GM23338 (cell line): ENCODE data around the gene MBD6. TPM values are rescaled to one million over a fixed set of nuclear protein-coding genes. Genes with fewer than 3 reads are reported as not detected.

ENCODE experiments used
- ATAC-seq: fragments of 200-7000 bp; cut with Tn5 transposase; 3 replicates; pipeline ENCODE4 v1.9.1; 2020
- DNase-seq: peaks from one replicate; pipeline ENCODE4 v3.0.0-alpha.2; 2015; ENCODE audit warnings: low spot score
- H2AFZ ChIP-seq: fragments of 200-600 bp; sonication (generic); 2 replicates; pipeline ENCODE4 v1.8.0; 2016; ENCODE audit warnings: antibody characterized with exemption, mild to moderate bottlenecking, moderate library complexity
- H3F3A ChIP-seq: fragments of 200-600 bp; sonication (generic); replicated peaks from 2 replicates; pipeline ENCODE4 v1.8.0; 2017; ENCODE audit warnings: antibody characterized with exemption, mixed run types, low read depth
- H3K27ac ChIP-seq: fragments of 200-600 bp; sonication (generic); 2 replicates; pipeline ENCODE4 v1.6.1; 2016; ENCODE audit warnings: low read depth
- H3K27me3 ChIP-seq: fragments of 200-600 bp; sonication (generic); 2 replicates; pipeline ENCODE4 v1.8.0; 2016; ENCODE audit warnings: mild to moderate bottlenecking, mixed run types, moderate library complexity; ENCODE audit not compliant: insufficient read depth
- H3K36me3 ChIP-seq: fragments of 200-600 bp; sonication (generic); 2 replicates; pipeline ENCODE4 v1.8.0; 2016; ENCODE audit warnings: mild to moderate bottlenecking; ENCODE audit not compliant: insufficient read depth
- H3K4me1 ChIP-seq: fragments of 200-600 bp; sonication (generic); 2 replicates; pipeline ENCODE4 v1.8.0; 2016; ENCODE audit warnings: mild to moderate bottlenecking, moderate library complexity; ENCODE audit not compliant: insufficient read depth
- H3K4me2 ChIP-seq: fragments of 200-600 bp; sonication (generic); 2 replicates; pipeline ENCODE4 v1.7.1; 2017; ENCODE audit warnings: mixed run types
- H3K4me3 ChIP-seq: fragments of 200-600 bp; sonication (generic); 2 replicates; pipeline ENCODE4 v1.6.1; 2016; ENCODE audit warnings: mixed run types
- H3K79me2 ChIP-seq: fragments of 200-600 bp; sonication (generic); replicated peaks from 2 replicates; pipeline ENCODE4 v1.8.0; 2017; ENCODE audit warnings: mild to moderate bottlenecking; ENCODE audit not compliant: insufficient read depth
- H3K9me2 ChIP-seq: fragments of 200-600 bp; sonication (generic); 2 replicates; pipeline ENCODE4 v1.8.0; 2017; ENCODE audit not compliant: insufficient read depth
- H4K20me1 ChIP-seq: fragments of 200-600 bp; sonication (generic); replicated peaks from 2 replicates; pipeline ENCODE4 v1.8.0; 2017; ENCODE audit warnings: mild to moderate bottlenecking; ENCODE audit not compliant: insufficient read depth
- H3K27ac Mint-ChIP-seq: 2 replicates; pipeline ENCODE4 v1.8.0; 2020; ENCODE audit warnings: inconsistent platforms, mild to moderate bottlenecking, moderate library complexity, mixed read lengths
- H3K27me3 Mint-ChIP-seq: 3 replicates; pipeline ENCODE4 v1.8.0; 2022; ENCODE audit warnings: low read depth, mild to moderate bottlenecking, moderate library complexity, mixed read lengths, inconsistent platforms; ENCODE audit not compliant: insufficient read depth, poor library complexity
- H3K36me3 Mint-ChIP-seq: 3 replicates; pipeline ENCODE4 v1.8.0; 2021; ENCODE audit warnings: low read depth, mild to moderate bottlenecking, inconsistent platforms, moderate library complexity, mixed read lengths
- H3K4me1 Mint-ChIP-seq: 3 replicates; pipeline ENCODE4 v1.8.0; 2020; ENCODE audit warnings: mild to moderate bottlenecking, inconsistent platforms, mixed read lengths
- H3K4me3 Mint-ChIP-seq: 3 replicates; pipeline ENCODE4 v1.8.0; 2021; ENCODE audit warnings: moderate library complexity, mild to moderate bottlenecking, inconsistent platforms, mixed read lengths
- H3K9me3 Mint-ChIP-seq: 3 replicates; pipeline ENCODE4 v1.8.0; 2020; ENCODE audit warnings: moderate library complexity, mild to moderate bottlenecking, inconsistent platforms, mixed read lengths
- CREB1 ChIP-seq: fragments of 250-450 bp; sonication (Bioruptor Pico); IDR thresholded peaks from 2 replicates; pipeline ENCODE4 v1.5.0; 2020; ENCODE audit warnings: low read depth, mild to moderate bottlenecking, moderate library complexity
- CTCF ChIP-seq, 2 experiments: fragments of 200-600 bp in 1 of 2; sonication (generic) in 1 of 2; conservative IDR thresholded peaks; 2 replicates each; pipeline versions ENCODE4 v1.5.1 to v1.6.1; 2016 to 2017; ENCODE audit warnings: antibody characterized with exemption in 2 of 2, low read depth in 2 of 2, mild to moderate bottlenecking in 2 of 2, moderate library complexity in 1 of 2
- EZH2 ChIP-seq: fragments of 200-600 bp; sonication (generic); IDR thresholded peaks from one replicate; pipeline ENCODE4 v1.8.0; 2017; ENCODE audit warnings: antibody characterized with exemption, mild to moderate bottlenecking, low read depth; ENCODE audit not compliant: unreplicated experiment
- EZH2phosphoT487 ChIP-seq: fragments of 200-600 bp; sonication (generic); IDR thresholded peaks from one replicate; pipeline ENCODE4 v1.8.1; 2018; ENCODE audit warnings: antibody characterized with exemption; ENCODE audit not compliant: unreplicated experiment
- JUNB ChIP-seq: IDR thresholded peaks from one replicate; pipeline ENCODE4 v1.6.1; 2016; ENCODE audit warnings: antibody characterized with exemption; ENCODE audit not compliant: unreplicated experiment
- NANOG ChIP-seq: IDR thresholded peaks from 2 replicates; pipeline ENCODE4 v1.6.1; 2016; ENCODE audit warnings: antibody characterized with exemption, borderline replicate concordance
- POLR2AphosphoS5 ChIP-seq: IDR thresholded peaks from 2 replicates; pipeline ENCODE4 v1.6.1; 2016; ENCODE audit warnings: antibody characterized with exemption, low read depth
- REST ChIP-seq: IDR thresholded peaks from one replicate; pipeline ENCODE4 v1.6.1; 2018; ENCODE audit warnings: antibody characterized with exemption; ENCODE audit not compliant: unreplicated experiment
- STAT1 ChIP-seq: IDR thresholded peaks from one replicate; pipeline ENCODE4 v1.6.1; 2016; ENCODE audit warnings: antibody characterized with exemption; ENCODE audit not compliant: unreplicated experiment
- ZNF114 ChIP-seq: fragments of 250-450 bp; sonication (Bioruptor Pico); IDR thresholded peaks from 2 replicates; pipeline ENCODE4 v1.5.0; 2020; ENCODE audit warnings: mild to moderate bottlenecking, moderate library complexity
- ZNF331 ChIP-seq: fragments of 250-450 bp; sonication (Bioruptor Pico); IDR thresholded peaks from 2 replicates; pipeline ENCODE4 v1.5.0; 2020; ENCODE audit warnings: low read depth, mild to moderate bottlenecking, moderate library complexity
- ZNF462 ChIP-seq: fragments of 250-450 bp; sonication (Bioruptor Pico); IDR thresholded peaks from 2 replicates; pipeline ENCODE4 v1.5.0; 2020; ENCODE audit warnings: mild to moderate bottlenecking, moderate library complexity
- polyA plus RNA-seq: library from polyadenylated mRNA; unstranded; fragments of >200 nt; fragmentation: Nextera tagmentation; extraction: Ambion mirVana; gene quantifications from 2 replicates; pipeline ENCODE4 v1.2.1, GENCODE V29; 2016
- total RNA-seq: library from RNA; depleted of rRNA; stranded (reverse); fragments of >200 nt; shearing (Covaris generic); gene quantifications from 2 replicates; pipeline ENCODE4 v1.2.3, GENCODE V29; 2014
- TF ChIP-seq, protein P1 (sequence below): IDR thresholded peaks from 2 replicates; pipeline ENCODE4 v1.6.1; 2016; ENCODE audit warnings: antibody characterized with exemption

The MBD6 gene
- total and polyA plus RNA-seq, 2 experiments from 2014 or later = 12.5 to 17.1 TPM

GRCh38 chr12:57569858-57570257, 47.2 kb downstream of the MBD6 start:
- no peak for DNase-seq
- H3K4me1 ChIP-seq = no peaks in the 10 kb centered on the region

More at GRCh38 chr12:57569858-57570257, 47.2 kb downstream of the MBD6 start:
- Mint-ChIP-seq H3K4me3 (no peak overlapping the region), H3K27ac (no peak overlapping the region), H3K4me1 (no peaks in the 10 kb centered on the region), H3K27me3 (no peaks in the 10 kb centered on the region), H3K9me3 (no peaks in the 10 kb centered on the region), H3K36me3 (peaks cover 51% of the 10 kb centered on the region)
- H2AFZ ChIP-seq = no peak overlapping the region
- peaks cover 13% of the 10 kb centered on the region for H3K36me3 ChIP-seq
- no peaks in the 10 kb centered on the region for H3K79me2 ChIP-seq
- peaks cover 3% of the 10 kb centered on the region; the same call in 1 of the 2 replicates for H4K20me1 ChIP-seq
- H3K4me2 ChIP-seq = no peak overlapping the region
- no peaks in the 10 kb centered on the region for H3K9me2 ChIP-seq
- TF ChIP-seq CTCF (conservative IDR thresholded peaks at IDR 0.05; ENCODE audit: low read depth in 2 of 2) = no peak
- TF ChIP-seq ZNF462 (CRISPR knock-in tag) = no peak
- TF ChIP-seq CREB1 (CRISPR knock-in tag) = no peak
- no peak for TF ChIP-seq ZNF114 (CRISPR knock-in tag)
- no peak for TF ChIP-seq EZH2phosphoT487
- TF ChIP-seq STAT1 = no peak
- TF ChIP-seq ZNF331 (CRISPR knock-in tag) = no peak
- TF ChIP-seq JUNB = no peak
- no peak for TF ChIP-seq POLR2AphosphoS5
- no peak for TF ChIP-seq REST
- no peak for TF ChIP-seq NANOG
- no peak for TF ChIP-seq EZH2
- TF ChIP-seq, protein P1, sequence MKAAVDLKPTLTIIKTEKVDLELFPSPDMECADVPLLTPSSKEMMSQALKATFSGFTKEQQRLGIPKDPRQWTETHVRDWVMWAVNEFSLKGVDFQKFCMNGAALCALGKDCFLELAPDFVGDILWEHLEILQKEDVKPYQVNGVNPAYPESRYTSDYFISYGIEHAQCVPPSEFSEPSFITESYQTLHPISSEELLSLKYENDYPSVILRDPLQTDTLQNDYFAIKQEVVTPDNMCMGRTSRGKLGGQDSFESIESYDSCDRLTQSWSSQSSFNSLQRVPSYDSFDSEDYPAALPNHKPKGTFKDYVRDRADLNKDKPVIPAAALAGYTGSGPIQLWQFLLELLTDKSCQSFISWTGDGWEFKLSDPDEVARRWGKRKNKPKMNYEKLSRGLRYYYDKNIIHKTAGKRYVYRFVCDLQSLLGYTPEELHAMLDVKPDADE = no peak
- no peak for ATAC-seq
- no peaks in the 10 kb centered on the region for H3K27me3 ChIP-seq
- H3F3A ChIP-seq = no peaks in the 10 kb centered on the region; the same call in 1 of the 2 replicates
- no peak overlapping the region for H3K4me3 ChIP-seq
- no peak overlapping the region for H3K27ac ChIP-seq
